NCI-H2029 treated with DMSO at 0.1 percent for 48 hours (cell line): ENCODE measurements around the gene STAG1.
"Not testable (repeated sequence)": the region's sequence is repeated elsewhere in the genome, so short reads cannot be mapped to it uniquely, and the experiment has no call there.

Experiments used
- DNase-seq: peaks from one replicate; lab custom pipeline; 2025; lab: John Stamatoyannopoulos, UW

STAG1 gene

GRCh38 chr3:136703429-136703828, 48.7 kb downstream of the STAG1 start:
- DNase-seq, result no peak

- DNase-seq, result no peak
Observed at GRCh38 chr3:136699271-136699828, 52.8 kb downstream of the STAG1 start.

GRCh38 chr3:136698361-136698760, 53.8 kb downstream of the STAG1 start:
- no peak for DNase-seq

GRCh38 chr3:136696797-136697196, 55.4 kb downstream of the STAG1 start:
- DNase-seq, result no peak

- no peak for DNase-seq
Observed at GRCh38 chr3:136694321-136694720, 57.9 kb downstream of the STAG1 start.

GRCh38 chr3:136690599-136690998, 61.6 kb downstream of the STAG1 start:
- DNase-seq, result no peak

GRCh38 chr3:136685882-136686281, 66.3 kb downstream of the STAG1 start:
- DNase-seq, result no peak

GRCh38 chr3:136682740-136683312, 69.4 kb downstream of the STAG1 start:
- no peak for DNase-seq

- DNase-seq, result no peak
Observed at GRCh38 chr3:136678981-136679380, 73.2 kb downstream of the STAG1 start.

GRCh38 chr3:136676009-136676408, 76.2 kb downstream of the STAG1 start:
- no peak for DNase-seq

GRCh38 chr3:136675150-136675858, 76.9 kb downstream of the STAG1 start:
- no peak for DNase-seq

GRCh38 chr3:136672457-136672856, 79.7 kb downstream of the STAG1 start:
- DNase-seq, result no peak

- DNase-seq, result no peak
Observed at GRCh38 chr3:136671921-136672320, 80.3 kb downstream of the STAG1 start.

- no peak for DNase-seq
Observed at GRCh38 chr3:136670166-136670565, 82.0 kb downstream of the STAG1 start.

- no peak for DNase-seq
Observed at GRCh38 chr3:136667081-136667480, 85.1 kb downstream of the STAG1 start.

GRCh38 chr3:136666301-136666700, 85.9 kb downstream of the STAG1 start:
- not testable (repeated sequence) for DNase-seq

- DNase-seq, result no peak
Observed at GRCh38 chr3:136664771-136665170, 87.4 kb downstream of the STAG1 start.

GRCh38 chr3:136661282-136661681, 90.9 kb downstream of the STAG1 start:
- DNase-seq, result no peak

- no peak for DNase-seq
Observed at GRCh38 chr3:136658946-136659682, 93.1 kb downstream of the STAG1 start.

- no peak for DNase-seq
Observed at GRCh38 chr3:136657526-136657925, 94.7 kb downstream of the STAG1 start.

- DNase-seq, result no peak
Observed at GRCh38 chr3:136653628-136654027, 98.5 kb downstream of the STAG1 start.

- no peak for DNase-seq
Observed at GRCh38 chr3:136651581-136651980, 100.6 kb downstream of the STAG1 start.

GRCh38 chr3:136650461-136650860, 101.7 kb downstream of the STAG1 start:
- no peak for DNase-seq
